ENCODE measurements around the gene S100G.

S100G gene

DNA sequence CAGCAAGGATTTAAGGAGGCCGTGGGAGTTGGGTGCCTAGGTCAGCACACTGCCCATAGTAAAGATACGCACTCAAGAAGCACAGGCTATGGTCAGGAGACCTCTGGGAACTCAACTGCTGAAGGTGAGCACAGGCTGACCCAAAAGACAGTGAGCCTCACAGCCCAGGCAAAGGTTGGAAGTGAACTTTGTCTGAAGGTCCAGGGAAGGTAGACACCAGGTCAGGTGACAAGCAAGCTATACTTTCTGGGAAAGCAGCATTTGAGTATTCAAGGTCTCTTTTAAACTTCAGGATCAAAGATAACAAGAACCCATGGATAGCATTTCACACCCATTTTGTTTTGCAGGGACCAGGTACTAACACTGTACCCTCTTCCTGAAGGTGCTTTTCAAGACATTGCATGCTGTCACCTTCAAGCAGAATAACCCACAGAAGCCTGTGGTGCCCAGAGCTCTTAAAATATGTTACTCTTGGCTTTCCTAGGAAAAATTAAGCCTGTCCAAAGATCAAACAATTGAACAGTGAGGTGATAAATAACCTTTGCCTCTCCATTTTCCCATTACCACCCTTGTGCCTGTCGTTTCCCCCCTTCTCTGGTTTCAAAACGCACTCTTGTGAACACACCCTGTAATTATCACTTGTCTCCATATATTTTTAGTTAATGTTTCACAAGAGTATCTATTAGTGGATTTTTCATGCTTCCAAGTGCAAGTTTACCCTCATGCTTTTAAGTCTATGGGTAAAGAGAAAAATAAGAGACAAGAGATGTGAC, 3.4 kb upstream of the S100G start:
- in situ Hi-C loops (cut with HindIII; ENCODE audit: low sequenced_read_pairs), result no loop called here

GRCh38 chrX:16651391-16652024, 1.6 kb downstream of the S100G start:
- in situ Hi-C loops (cut with HindIII; ENCODE audit: low sequenced_read_pairs), result no loop called here

DNA sequence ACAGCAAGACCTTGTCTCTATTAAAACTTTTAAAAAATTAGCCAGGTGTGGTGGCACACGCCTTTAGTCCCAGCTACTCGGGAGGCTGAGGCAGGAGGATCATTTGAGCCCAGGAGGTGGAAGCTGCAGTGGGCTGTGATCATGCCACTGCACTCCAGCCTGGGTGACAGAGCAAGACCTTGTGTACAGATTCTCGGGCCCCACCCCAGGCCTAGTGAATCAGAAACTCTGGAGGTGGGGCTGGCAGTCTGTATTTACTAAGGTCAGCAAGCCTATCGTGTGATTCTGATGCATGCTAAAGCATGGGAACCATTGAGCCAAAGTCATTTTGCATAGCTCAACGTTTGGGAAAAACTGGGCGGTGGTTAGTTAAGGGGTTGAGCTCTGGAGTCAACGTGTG, 3.5 kb downstream of the S100G start:
- in situ Hi-C loops (cut with HindIII; ENCODE audit: low sequenced_read_pairs), result no loop called here

DNA sequence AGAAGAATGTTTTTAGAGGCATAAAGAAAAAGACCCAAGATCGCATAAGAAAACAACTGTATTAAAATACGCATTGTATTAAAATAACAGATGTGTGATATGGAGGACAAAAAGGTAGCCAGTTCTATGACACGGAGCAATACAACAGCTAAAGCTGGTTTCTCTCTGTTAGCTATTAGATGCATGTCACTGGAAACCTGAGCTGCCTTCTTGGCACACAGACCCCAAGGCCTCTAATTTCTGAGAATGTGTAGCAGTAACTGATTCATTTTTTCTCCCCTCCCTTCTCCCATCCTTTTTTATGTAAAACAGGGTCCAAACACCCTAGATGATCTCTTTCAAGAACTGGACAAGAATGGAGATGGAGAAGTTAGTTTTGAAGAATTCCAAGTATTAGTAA, 4.1 kb downstream of the S100G start:
- in situ Hi-C loops (cut with HindIII; ENCODE audit: low sequenced_read_pairs), result no loop called here

DNA sequence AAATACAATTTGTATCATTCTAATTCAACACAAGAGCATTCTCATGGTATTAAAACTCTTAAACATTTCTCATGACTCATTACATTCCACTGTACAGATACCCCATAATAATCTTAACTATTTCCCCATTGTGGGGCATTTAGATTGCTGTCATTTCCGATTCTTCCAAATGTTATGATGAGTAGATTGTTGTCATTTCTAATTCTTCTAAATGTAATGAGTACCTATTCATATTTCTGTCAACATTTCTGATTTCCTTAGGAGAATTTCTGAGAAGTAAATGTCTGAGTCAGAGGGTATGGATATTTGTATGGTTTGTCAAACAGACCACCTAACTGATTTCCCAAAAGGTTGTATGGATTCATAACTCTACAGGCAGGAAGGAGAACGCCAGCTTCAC, 8.3 kb downstream of the S100G start:
- in situ Hi-C loops (cut with HindIII; ENCODE audit: low sequenced_read_pairs), result no loop called here

DNA sequence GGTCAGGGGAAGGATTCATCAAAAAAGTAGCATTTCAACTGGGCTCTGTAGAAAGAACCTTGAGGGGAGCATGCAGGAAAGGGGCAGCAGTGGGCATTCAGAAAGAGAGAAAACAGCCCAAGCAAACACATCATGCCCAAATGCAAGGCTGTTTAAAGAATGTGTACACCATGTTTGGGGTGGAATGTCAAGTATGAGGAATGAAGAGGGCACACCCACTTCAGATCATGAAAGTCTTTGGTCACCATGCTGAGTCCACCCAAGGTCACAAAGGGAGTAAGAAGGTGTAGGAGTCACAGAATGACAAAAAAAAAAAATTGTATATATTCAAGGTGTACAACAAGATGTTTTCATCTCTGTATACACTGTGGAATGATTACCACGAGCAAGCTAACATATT, 9.4 kb downstream of the S100G start:
- in situ Hi-C loops (cut with HindIII; ENCODE audit: low sequenced_read_pairs), result no loop called here

- in situ Hi-C loops (cut with HindIII; ENCODE audit: low sequenced_read_pairs), result loop anchor here (5.0 kb wide), 1 partner anchor 99 kb away; no protein-coding TSS in a partner anchor
These were observed 11.5 kb downstream of the S100G start for GRCh38 chrX:16661495-16661894.

DNA sequence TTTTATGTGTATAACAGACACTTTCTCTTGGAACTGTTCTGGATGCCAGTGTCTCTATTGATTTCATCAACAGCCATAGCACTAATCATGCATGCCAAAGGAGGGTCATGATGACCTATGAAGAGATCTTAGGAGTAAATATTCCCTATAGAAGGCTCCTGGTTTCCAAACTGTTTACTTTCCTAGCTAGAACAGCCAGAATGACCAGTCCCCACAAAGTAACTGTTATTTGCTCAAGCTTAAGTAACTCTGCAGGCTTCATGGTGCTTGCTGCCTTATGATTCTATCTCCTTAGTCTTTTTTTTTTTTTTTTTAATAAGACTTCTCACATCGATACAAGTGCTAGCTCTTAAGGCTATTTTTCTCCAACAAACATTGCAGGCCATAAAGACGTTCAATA, 12.4 kb downstream of the S100G start:
- in situ Hi-C loops (cut with HindIII; ENCODE audit: low sequenced_read_pairs), result loop anchor here (5.0 kb wide), 1 partner anchor 100 kb away; no protein-coding TSS in a partner anchor

DNA sequence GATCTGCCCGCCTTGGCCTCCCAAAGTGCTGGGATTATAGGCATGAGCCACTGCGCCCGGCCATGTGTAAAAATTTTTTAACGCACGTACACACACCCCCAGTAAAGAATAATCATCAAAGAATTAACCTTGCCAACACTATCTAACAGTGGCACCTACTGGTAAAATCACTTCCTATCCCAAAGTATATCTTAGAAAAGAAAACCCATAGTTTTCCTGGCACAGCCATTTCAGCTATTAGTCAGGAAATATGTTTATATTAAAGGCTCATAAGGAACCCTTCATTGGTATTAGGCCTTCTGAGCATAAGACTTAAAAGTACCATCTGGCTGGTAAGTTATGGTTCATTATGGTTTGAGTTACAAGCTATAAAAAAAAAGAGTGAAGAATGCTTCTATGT, 14.1 kb downstream of the S100G start:
- in situ Hi-C loops (cut with HindIII; ENCODE audit: low sequenced_read_pairs), result loop anchor here (5.0 kb wide), 1 partner anchor 102 kb away; no protein-coding TSS in a partner anchor

DNA sequence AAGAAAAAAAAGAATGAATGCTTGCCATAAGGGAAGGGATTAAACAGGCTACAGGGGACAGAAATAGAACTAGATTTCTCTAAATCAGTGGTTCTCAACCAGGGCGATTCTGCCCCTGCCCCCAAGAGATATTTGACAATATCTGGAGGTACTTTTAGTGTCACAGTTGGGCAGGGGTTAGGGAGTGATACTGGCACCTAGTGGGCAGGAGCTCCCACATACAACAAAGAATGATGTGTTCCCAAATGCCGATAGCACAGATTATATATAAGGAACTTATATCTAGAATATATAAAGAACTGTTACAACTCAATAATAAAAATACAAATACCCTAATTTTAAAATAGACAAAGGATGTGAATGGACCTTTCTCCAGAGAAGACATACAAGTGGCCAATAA, 14.7 kb downstream of the S100G start:
- in situ Hi-C loops (cut with HindIII; ENCODE audit: low sequenced_read_pairs), result loop anchor here (5.0 kb wide), 1 partner anchor 102 kb away; no protein-coding TSS in a partner anchor

- in situ Hi-C loops (cut with HindIII; ENCODE audit: low sequenced_read_pairs), result no loop called here
These were observed 15.1 kb downstream of the S100G start for GRCh38 chrX:16665089-16665488.

- in situ Hi-C loops (cut with HindIII; ENCODE audit: low sequenced_read_pairs), result no loop called here
These were observed 16.6 kb downstream of the S100G start for GRCh38 chrX:16666541-16666940.

DNA sequence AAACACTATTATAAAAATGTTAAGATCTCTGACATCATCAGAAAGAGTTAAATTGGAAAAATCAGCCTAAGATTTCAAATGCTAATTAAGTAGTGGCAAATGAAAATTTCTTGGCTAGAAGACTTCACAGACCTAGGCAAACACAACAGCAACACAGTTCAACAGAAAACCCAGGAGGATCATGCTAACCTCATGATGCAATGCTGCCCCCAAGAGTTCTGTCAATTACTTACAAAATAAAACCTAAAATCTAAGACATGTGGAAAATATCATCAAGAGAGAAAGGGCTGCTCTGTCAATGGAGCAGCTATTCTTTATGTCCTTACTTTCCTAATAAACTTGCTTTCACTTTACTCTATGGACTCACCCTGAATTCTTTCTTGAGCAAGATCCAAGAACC, 21.0 kb downstream of the S100G start:
- in situ Hi-C loops (cut with HindIII; ENCODE audit: low sequenced_read_pairs), result no loop called here

DNA sequence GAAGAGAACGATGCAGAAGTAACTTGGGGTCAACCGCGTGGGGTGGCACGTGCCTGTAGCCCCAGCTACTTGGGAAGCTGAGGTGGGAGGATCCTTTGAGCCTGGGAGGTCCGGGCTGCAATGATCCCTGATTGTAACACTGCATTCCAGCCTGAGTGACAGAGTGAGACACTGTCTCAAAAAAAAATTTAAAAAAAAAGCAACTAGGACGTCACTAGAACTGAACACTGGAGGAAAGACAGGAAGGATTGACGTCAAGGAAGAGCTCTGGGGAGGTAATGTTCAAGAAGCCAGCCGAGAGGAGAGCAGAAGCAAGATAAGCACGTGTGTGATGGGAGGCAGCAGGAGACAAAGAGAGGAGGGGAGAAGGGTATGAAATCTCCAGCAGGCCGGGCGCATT, 28.7 kb downstream of the S100G start:
- in situ Hi-C loops (cut with HindIII; ENCODE audit: low sequenced_read_pairs), result no loop called here

GRCh38 chrX:16683007-16683664, 33.2 kb downstream of the S100G start:
- in situ Hi-C loops (cut with HindIII; ENCODE audit: low sequenced_read_pairs), result no loop called here

GRCh38 chrX:16687514-16687913, 37.6 kb downstream of the S100G start:
- in situ Hi-C loops (cut with HindIII; ENCODE audit: low sequenced_read_pairs), result no loop called here

- in situ Hi-C loops (cut with HindIII; ENCODE audit: low sequenced_read_pairs), result no loop called here
These were observed 45.2 kb downstream of the S100G start for GRCh38 chrX:16695079-16695676.

GRCh38 chrX:16696956-16697355, 47.0 kb downstream of the S100G start:
- in situ Hi-C loops (cut with HindIII; ENCODE audit: low sequenced_read_pairs), result no loop called here

GRCh38 chrX:16699389-16699788, 49.4 kb downstream of the S100G start:
- in situ Hi-C loops (cut with HindIII; ENCODE audit: low sequenced_read_pairs), result no loop called here

GRCh38 chrX:16700734-16701133, 50.8 kb downstream of the S100G start:
- in situ Hi-C loops (cut with HindIII; ENCODE audit: low sequenced_read_pairs), result no loop called here

Measured in endothelial cell of hepatic sinusoid (primary cell).